K562 (cell line): ENCODE data around the gene COX14. TPM values are rescaled to one million over a fixed set of nuclear protein-coding genes. Genes with fewer than 3 reads are reported as not detected.

Source experiments
- DNMT1 ChIP-seq: fragments of 450-650 bp; IDR thresholded peaks from 2 replicates; pipeline ENCODE4 v1.6.1; 2016; ENCODE audit warnings: antibody characterized with exemption, mild to moderate bottlenecking
- DPF2 ChIP-seq: fragments of 450-650 bp; IDR thresholded peaks from 2 replicates; pipeline ENCODE4 v1.6.1; 2016
- HDAC2 ChIP-seq: fragments of 450-650 bp; IDR thresholded peaks from 2 replicates; pipeline ENCODE4 v1.6.1; 2016; ENCODE audit warnings: mild to moderate bottlenecking
- HDAC8 ChIP-seq: fragments of 450-650 bp; IDR thresholded peaks from 2 replicates; pipeline ENCODE4 v1.6.1; 2016; ENCODE audit warnings: mild to moderate bottlenecking, missing genetic modification characterization, moderate library complexity, missing compliant biosample characterization
- MEF2D ChIP-seq: conservative IDR thresholded peaks from 2 replicates; pipeline ENCODE4 v1.6.1; 2016; ENCODE audit warnings: low read depth, missing genetic modification characterization, missing compliant biosample characterization
- PHB ChIP-seq: fragments of 250-450 bp; sonication (Bioruptor Pico); IDR thresholded peaks from 2 replicates; pipeline ENCODE4 v1.5.0; 2021
- PTRF ChIP-seq: fragments of 450-650 bp; IDR thresholded peaks from 2 replicates; pipeline ENCODE4 v1.6.1; 2016; ENCODE audit warnings: mild to moderate bottlenecking, missing genetic modification characterization, missing compliant biosample characterization
- TBL1XR1 ChIP-seq, 2 experiments: IDR thresholded peaks; 2 replicates each; pipeline ENCODE4 v1.6.1; 2012; ENCODE audit warnings: improper control_type of control experiment in 2 of 2, low read length in 2 of 2, mild to moderate bottlenecking in 1 of 2
- ZBTB8A ChIP-seq: fragments of 450-650 bp; IDR thresholded peaks from 2 replicates; pipeline ENCODE4 v1.6.1; 2018; ENCODE audit warnings: mild to moderate bottlenecking, moderate library complexity; ENCODE audit not compliant: partially characterized antibody
- ZFX ChIP-seq: sonication (generic); formaldehyde crosslinking; IDR thresholded peaks from 2 replicates; pipeline ENCODE4 v1.8.0; 2022; ENCODE audit warnings: mild to moderate bottlenecking, missing genetic modification reagents, moderate library complexity
- polyA plus RNA-seq, 8 experiments: library from polyadenylated mRNA; depleted of rRNA in 4 of 8; stranded (reverse) in 5 of 8; unstranded in 3 of 8; fragments of >200 nt; fragmentation: Nextera tagmentation in 2 of 8; fragmentation: Illumina TruSeq in 1 of 8; extraction: Ambion mirVana in 2 of 8; extraction: Trizol in 1 of 8; gene quantifications; 2 replicates each; pipeline versions ENCODE4 v1.2.1 to v1.2.3, GENCODE V29; 2011 to 2014; ENCODE audit warnings: inconsistent platforms in 1 of 8, missing spikeins in 1 of 8
- total RNA-seq, 7 experiments: library from RNA; depleted of rRNA in 6 of 7; stranded (reverse); fragments of >200 nt in 6 of 7; fragmentation: Illumina TruSeq in 2 of 7; extraction: Trizol in 2 of 7; gene quantifications; 2 replicates each; pipeline versions ENCODE4 v1.2.1 to v1.2.3, GENCODE V29; 2011 to 2021; ENCODE audit warnings: low replicate concordance in 1 of 7
- TF ChIP-seq, protein P1 (sequence below): fragments of 250-450 bp; sonication (Bioruptor Pico); IDR thresholded peaks from 2 replicates; pipeline ENCODE4 v1.8.0; 2021; ENCODE audit warnings: borderline replicate concordance, mild to moderate bottlenecking, moderate library complexity; ENCODE audit not compliant: poor library complexity, severe bottlenecking
- TF ChIP-seq, protein P2 (sequence below): fragments of 450-650 bp; formaldehyde crosslinking; IDR thresholded peaks from 2 replicates; pipeline ENCODE4 v1.4.0; 2022; ENCODE audit warnings: missing genetic modification characterization
- TF ChIP-seq, protein P3 (sequence below): fragments of 250-450 bp; sonication (Bioruptor Pico); IDR thresholded peaks from 2 replicates; pipeline ENCODE4 v1.5.1; 2021; ENCODE audit warnings: mild to moderate bottlenecking

The COX14 gene
- total and polyA plus RNA-seq, 9 of the 15 experiments (the other 6 are each of a cell fraction or from before 2014, with no cell fraction given), result 44.4 to 269 (median 53.4) TPM

DNA sequence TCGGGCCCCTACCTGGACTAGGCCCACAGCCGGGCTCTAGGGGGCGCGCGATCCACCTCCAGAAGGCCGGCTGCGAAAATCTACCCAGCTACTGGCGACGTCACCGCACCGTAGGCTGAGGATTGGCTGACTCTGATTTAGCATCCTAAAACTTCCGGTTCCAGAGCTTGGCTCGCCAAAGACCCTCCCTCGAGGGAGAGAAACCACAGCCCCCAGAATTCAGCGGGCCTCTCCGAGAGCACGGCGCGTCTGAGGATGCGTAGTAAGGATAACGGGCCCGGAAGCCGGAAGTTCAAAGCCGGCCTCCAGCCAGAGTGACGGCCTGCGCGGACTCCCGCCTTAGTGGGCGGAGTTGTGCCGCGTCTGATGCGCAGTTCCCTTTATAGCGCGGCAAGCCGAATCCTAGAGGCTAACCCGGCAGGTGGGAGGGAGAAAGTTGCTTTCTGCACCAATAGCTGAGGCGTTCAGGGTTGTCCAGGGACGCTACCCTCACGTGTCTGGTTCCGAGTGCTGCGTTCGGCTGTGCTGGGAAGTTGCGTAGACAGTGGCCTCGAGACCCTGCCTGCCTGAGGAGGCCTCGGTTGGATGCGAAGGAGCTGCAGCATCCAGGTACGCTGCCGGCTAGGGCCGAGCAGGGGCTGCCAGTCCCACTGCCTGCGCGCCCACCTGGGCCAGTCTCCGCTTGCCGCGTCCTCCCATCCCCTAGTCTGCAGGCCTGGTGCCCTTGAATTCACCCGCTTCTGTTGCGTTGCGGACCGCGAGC lies at the start of gene COX14 (continued):
- peak in 1 of 2 experiments; percentile 27; a peak in 1 of 4 replicates for TF ChIP-seq TBL1XR1 (IDR thresholded peaks at IDR 0.05; ENCODE audit: low read length in 2 of 2)
- TF ChIP-seq, protein P1, sequence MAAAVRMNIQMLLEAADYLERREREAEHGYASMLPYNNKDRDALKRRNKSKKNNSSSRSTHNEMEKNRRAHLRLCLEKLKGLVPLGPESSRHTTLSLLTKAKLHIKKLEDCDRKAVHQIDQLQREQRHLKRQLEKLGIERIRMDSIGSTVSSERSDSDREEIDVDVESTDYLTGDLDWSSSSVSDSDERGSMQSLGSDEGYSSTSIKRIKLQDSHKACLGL (CRISPR knock-in tag), result peak; percentile 35
- TF ChIP-seq, protein P2, sequence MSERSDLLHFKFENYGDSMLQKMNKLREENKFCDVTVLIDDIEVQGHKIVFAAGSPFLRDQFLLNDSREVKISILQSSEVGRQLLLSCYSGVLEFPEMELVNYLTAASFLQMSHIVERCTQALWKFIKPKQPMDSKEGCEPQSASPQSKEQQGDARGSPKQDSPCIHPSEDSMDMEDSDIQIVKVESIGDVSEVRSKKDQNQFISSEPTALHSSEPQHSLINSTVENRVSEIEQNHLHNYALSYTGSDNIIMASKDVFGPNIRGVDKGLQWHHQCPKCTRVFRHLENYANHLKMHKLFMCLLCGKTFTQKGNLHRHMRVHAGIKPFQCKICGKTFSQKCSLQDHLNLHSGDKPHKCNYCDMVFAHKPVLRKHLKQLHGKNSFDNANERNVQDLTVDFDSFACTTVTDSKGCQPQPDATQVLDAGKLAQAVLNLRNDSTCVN (CRISPR knock-in tag), result no peak
- no peak for TF ChIP-seq DNMT1
- TF ChIP-seq, protein P3, sequence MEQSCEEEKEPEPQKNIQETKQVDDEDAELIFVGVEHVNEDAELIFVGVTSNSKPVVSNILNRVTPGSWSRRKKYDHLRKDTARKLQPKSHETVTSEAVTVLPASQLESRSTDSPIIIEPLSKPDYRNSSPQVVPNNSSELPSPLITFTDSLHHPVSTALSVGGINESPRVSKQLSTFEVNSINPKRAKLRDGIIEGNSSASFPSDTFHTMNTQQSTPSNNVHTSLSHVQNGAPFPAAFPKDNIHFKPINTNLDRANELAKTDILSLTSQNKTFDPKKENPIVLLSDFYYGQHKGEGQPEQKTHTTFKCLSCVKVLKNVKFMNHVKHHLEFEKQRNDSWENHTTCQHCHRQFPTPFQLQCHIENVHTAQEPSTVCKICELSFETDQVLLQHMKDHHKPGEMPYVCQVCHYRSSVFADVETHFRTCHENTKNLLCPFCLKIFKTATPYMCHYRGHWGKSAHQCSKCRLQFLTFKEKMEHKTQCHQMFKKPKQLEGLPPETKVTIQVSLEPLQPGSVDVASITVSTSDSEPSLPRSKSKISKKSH, result no peak
- TF ChIP-seq ZFX (CRISPR knock-in tag), result peak; percentile 86
- peak; percentile 76 for TF ChIP-seq HDAC2
- TF ChIP-seq HDAC8 (tag), result no peak
- TF ChIP-seq PTRF (tag), result no peak
- no peak for TF ChIP-seq ZBTB8A
- peak; percentile 78; the same call in 1 of the 2 replicates for TF ChIP-seq PHB (CRISPR knock-in tag)
- peak; percentile 19; the same call in 1 of the 2 replicates for TF ChIP-seq DPF2
- TF ChIP-seq MEF2D (tag), result no peak
- TF ChIP-seq, all 486 proteins: peak for 127
